Astrocyte of the hippocampus (primary cell): Measurements from ENCODE around the gene IFNAR1.

Experiments used
- DNase-seq: peaks from one replicate; pipeline ENCODE4 v3.0.0; 2011; ENCODE audit warnings: low read depth, low spot score

The IFNAR1 gene

GRCh38 chr21:33402001-33402979 lies 77.5 kb downstream of the IFNAR1 start:
- DNase-seq, result peak; percentile 59

DNA sequence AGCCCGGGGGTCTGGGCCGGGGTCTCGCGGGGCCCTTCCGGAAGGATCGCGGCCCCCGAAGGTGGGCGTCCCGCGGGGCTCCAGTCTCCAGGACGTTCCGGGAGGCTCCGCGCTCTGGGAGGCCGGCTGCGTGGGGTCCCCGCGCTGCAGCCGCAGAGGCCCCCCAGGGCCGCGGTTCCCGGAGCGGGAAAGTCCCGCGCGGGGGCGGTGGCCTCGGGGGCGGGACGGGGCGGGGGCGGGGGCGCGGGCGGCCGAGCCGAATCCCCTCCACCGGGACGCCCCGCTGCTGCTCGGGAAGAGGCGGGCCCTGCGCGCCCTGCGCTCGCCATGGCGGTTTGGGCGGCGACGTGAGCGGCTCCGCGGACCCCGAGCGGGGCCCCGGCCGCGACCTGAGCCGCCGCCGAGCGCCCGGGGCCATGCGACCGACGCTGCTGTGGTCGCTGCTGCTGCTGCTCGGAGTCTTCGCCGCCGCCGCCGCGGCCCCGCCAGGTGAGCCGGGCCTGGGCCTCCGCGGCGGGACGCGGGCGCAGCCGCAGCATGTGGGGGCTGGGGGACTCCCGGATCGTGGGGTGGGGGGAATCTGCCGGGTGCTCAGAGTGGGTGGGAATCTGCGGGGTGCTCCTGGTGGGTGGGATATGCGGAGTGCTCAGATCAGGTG lies 78.5 kb downstream of the IFNAR1 start, which contains the start of gene IFNGR2:
IFNGR2 (plus strand) TSS at position 286 of the 658 bp plus-strand sequence; CDS start at position 417, 131 bp downstream.
- peak; percentile 78 for DNase-seq

DNA sequence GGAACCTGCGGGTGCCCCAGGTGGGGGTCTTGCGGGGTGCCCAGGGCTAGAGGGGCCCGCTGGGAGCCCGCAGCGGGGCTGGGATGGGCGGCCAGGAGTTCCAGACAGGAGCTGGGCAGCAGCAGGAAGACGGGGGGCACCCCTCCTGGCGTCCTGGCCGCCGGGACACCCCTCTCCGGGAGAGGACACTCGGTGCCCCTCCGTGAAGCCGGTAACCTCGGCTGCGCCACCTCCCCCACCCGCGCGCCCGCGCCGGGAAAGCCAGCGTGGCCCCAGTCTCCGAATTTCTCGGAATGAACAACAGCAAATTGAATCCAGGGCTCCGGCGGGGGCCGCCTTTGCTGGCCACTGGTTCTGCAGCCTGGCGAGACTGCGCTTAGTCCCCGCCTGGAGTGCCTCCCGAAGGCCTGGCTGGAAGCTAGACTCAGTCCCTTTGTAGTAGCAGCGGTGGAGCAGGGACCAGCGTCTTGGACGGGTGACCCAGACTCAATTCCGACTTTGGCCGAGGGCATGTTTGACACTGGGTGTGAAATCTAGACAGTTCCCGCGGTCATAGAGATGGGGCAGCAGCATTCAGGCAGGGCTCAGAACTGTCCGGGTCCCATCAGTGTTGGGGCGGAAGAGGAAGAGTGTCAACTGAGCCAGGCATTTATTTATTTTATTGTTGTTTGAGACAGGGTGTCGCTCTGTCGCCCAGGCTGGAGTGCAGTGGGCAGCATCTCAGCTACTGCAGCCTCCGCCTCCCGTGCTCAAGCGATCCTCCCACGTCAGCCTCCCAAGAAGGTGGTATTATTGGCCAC lies 79.2 kb downstream of the IFNAR1 start:
- DNase-seq, result peak; percentile 84

GRCh38 chr21:33406493-33406892 lies 81.7 kb downstream of the IFNAR1 start:
- DNase-seq, result no peak
